A549 treated with ZK216348 at 1 μM for 4 hours (cell line): Measurements from ENCODE around the gene KCNK4. TPM values are rescaled to one million over a fixed set of nuclear protein-coding genes. Genes with fewer than 3 reads are reported as not detected.

ENCODE experiments used
- total RNA-seq: library from RNA; stranded (reverse); fragments of 200-300 nt; extraction: Qiagen RNA extraction; gene quantifications from 5 replicates; pipeline ENCODE4 v1.2.3, GENCODE V29; 2022; ENCODE audit warnings: low read depth

The KCNK4 gene
- 0.12 to 0.21 TPM (median 0.20 TPM) in 3 of 5 replicates, not detected in the others for total RNA-seq

DNA sequence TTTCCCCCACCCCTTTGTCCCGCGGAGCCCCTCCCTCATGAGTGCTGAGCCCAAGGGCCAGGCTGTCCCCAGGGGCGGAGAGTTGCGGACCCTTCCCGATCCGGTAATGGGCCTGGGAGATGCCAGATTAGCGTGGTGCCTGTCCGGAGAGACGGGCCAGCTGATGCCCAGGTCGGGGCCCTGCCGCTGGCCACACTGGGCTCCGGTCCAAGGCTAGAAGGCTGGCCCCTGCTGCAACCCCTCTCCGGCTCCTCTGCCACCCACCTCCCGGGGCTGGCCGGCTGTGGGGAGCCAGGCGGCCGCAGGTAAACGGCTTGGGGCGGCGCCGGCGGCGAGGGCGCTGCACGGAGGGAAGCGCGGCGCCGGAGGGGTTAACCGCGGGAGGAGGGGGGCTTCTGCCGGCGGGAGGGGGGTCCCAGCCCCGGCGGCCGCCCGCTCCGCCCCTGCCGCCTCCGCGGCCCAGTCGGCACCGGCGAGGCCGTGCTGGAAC is at the start of gene KCNK4:
Gene KCNK4 (plus strand): TSS at position 41 of the 490 bp plus-strand sequence. CDS start 1,717 bp downstream, outside the sequence.

DNA sequence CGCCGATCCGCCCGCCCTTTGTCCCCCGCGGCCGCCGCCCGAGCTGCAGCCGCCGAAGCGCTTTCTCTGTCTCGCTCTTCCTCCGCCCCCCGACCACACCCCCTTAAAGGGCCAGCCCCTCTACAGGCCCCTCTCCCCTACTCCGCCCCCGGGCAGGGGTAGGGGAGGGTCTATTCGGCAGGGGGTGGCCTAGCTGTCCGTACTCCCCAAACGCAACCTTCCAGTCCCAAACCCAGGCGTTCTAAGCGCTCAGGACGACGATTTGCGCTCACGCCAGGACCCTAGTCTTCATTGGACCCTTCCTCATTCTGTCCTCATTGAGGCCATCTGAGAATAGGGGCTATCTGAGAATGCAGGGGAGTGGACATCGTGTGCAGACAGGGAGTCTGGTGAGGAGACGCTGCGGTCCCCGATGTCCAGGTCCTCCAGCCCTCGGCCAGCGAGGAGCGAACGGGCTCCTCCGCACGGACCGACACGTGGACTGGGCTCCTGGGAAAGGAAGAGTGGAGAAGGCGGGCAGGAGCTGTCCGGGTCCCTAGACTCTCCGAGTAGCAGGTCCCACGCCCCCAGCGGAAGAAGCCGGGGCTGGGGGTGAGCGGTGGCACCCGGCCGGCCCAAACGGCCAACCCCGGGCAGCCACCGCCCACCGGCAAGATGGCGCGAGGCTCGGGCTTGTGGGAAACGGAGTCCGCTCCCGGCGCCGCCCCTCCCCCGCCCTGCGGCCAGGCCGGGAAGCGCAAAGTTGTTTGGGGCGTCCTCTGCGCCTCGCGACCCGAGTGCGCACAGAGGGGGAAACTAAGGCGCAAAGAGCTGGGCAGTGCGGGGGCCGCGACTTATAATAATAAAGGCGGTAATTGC is 44.0 kb upstream of the KCNK4 start, which contains the start of gene PPP1R14B:
Gene PPP1R14B (minus strand): TSS at position 73 of the 858 bp plus-strand sequence. CDS start 270 bp downstream, outside the sequence.

DNA sequence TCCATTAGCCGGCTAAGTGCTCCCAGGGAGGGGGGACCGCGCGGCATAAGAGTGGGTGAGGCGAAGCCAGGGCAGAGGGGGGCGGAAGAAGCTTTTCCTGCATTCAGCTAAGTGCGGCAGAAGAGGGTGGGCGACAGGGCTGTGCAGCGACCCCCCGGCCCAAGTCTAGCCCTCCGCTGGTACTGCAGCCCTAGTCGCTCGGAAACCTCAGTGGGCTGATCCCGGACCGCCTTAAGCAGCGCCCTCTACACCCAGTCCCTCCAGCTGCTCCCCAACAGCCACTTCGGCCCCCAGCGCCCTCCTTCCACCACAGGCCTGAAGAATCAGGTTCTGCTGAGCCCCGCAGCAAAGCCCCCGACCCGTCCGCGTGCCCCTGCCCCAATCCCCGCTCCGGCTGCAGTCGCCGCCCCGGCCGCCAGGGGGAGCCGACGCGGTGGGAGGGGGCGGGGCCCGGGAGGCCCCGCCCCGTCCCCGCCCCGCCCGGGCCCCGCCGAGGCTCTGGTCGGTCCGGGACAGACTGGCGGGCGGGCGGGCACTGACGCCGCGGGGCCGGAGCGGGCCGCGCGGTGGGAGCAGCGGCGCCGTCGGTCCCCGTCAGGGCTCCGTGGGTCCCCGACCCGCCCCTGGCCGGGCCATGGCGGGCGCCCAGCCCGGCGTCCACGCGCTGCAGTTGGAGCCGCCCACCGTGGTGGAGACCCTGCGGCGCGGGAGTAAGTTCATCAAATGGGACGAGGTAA is 39.9 kb upstream of the KCNK4 start, which contains the start of gene PLCB3:
Gene PLCB3 (plus strand): TSS at position 515 of the 737 bp plus-strand sequence. CDS start 120 bp downstream, at position 635.

DNA sequence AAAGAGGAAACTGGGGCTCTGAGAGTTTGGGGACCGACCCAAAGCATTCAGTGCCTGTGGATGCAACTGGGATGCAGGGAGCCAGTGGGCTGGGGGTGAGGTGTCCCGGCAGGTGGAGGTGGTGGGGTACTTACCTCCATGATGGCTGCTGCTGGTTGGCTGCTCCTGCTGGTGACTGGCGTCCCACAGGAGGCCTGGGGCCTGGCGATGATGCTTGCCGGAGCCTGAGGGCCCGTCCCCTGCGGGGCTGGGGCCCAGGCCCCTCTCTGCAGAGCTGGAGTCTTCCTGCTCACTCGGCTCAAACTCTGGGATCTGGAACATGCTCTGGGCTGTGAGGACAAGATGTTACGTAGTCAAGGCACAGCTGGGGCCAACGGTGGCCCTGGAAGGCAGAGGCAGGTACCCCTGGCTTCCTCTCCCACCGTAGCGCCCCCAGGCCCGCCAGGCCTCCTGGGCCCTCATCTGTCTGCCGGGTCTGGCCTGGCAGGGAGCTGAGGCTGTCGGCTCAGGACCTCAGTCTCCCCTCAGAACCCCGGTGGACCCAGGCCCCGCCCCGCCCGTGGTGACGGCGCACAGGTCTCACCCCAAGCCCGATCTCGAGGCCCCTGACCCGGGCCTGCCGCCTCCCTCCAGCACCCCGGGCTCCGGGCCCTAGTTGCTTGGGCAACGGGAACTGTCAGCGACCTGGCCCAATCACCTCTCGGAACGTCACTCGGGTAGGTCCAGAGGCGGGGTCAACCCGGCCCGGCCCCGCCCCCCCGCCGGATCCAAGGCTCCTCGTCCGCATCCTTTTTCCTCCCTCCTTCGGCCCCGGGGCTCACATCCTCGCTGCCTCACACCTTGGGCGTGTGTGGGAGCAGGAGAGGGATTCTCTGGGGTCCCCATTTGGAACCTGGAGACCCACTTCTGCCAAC is 6.8 kb upstream of the KCNK4 start, which contains the start of gene BAD:
Gene BAD (minus strand): TSS at position 618 of the 914 bp plus-strand sequence. CDS start 297 bp downstream, at position 321.

DNA sequence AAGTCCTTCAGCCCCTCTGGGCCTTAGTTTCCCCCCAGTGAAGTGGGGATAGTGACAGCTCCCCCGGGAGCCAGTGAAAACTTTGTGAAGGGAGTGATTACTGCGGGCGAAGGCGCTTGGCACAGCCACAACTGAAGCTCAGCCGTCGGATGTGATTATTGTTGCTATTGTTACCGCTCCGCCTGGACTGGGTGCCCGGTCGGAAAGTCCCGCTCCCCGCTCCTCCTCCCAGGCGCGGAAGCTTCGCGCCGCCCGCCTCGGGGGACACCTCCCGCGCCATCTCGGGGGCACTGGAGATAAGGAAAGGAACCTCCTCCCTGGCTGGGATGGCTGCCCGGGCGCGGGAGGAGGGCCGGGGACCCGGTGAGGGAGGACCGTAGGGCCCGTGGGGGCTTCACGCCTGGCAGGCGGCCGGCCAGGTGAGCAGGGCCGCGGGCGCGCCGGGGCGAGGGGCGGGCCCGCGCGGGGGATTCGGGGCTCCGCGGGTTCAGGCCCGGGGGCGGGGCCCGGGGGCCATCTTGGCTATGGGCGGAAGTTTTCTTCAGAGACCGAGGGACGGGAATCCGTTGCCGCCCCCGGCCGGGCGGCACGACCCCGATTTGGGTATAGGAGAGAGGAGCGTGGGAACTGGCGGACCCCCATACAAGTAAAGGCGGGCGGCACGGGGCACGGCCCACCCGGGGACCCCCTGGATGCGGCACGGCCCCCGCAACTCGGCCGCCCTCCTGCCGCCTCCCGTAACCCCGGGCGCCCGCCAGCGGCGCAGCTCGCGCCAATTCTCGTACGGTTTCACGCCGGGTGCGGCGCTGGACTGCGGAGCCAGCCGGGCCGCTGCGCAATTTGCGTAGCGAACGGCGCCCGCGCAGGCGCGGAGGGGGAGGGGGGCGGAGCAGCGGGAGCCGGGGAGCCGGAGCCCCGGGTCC is 5.9 kb upstream of the KCNK4 start, which contains the start of gene GPR137:
Gene GPR137 (plus strand): TSS at position 887 of the 923 bp plus-strand sequence. CDS start 677 bp downstream, outside the sequence.

DNA sequence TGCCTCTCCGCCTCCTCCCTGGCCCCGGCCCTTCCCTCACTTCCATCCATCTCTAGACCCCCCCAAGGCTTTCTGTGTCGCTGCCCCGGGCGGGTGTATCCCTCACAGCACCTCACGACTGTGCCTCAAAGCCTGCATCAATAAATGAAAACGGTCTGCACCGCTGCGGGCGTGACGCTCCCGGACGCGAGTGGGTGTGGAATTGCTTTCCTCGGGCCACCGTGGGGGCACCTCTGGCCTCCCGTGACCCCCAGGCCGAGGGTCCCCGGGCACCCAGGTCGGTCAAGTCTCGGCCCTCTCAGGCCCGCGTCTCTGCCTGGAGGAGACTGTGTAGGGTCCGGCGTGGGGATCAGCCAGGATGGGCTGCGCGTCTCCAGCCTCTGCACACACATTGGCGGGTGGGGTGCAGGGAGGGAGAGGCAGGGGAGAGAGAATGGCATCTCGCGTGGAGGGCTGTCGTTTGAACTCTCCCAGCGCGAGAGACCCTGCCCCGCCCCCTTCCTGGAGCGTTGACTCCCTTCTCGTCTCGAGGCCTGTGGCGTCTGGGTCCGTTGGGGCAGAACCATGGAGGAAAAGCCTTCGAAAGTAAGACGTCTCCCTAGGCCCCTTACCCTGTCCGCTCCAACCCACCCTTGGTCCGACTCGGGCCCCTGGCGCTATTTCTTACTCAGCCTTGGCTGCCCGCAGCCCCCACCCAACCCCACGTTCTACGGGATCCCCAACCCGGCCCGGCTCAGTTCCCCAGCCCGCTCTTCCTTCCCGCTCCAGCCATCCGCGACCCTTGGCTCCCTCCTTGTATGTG is 8.9 kb downstream of the KCNK4 start, which contains the start of gene CATSPERZ:
Gene CATSPERZ (plus strand): TSS at position 512 of the 802 bp plus-strand sequence. CDS start 53 bp downstream, at position 565.

DNA sequence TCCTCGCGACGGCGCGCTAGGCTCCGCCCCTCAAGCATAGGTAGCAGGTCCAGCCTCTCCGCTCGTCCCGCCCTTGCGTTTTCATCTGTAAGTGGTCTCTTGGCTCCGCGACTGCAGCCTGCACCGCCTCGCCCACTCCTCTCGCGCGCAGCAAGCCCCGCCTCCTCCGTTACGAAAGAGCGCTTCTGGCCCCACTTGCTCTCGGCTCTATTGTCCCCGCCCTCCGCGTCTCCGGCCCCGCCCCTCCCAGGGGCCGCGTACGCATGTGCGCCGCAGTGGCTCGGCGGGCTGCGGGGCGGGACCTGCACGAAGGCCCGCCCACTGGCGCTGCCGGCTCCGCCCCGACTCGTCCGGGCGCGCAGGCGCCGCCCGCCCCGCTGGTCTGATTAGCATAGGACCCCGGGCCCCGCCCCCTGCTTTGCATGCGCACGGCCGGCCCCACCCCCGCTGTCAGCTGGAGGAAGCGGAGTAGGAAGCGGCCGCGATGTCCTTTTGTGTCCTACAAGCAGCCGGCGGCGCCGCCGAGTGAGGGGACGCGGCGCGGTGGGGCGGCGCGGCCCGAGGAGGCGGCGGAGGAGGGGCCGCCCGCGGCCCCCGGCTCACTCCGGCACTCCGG is 14.1 kb downstream of the KCNK4 start, which contains the start of gene ESRRA:
Gene ESRRA (plus strand): TSS at position 450 of the 616 bp plus-strand sequence. CDS start 1,656 bp downstream, outside the sequence.

DNA sequence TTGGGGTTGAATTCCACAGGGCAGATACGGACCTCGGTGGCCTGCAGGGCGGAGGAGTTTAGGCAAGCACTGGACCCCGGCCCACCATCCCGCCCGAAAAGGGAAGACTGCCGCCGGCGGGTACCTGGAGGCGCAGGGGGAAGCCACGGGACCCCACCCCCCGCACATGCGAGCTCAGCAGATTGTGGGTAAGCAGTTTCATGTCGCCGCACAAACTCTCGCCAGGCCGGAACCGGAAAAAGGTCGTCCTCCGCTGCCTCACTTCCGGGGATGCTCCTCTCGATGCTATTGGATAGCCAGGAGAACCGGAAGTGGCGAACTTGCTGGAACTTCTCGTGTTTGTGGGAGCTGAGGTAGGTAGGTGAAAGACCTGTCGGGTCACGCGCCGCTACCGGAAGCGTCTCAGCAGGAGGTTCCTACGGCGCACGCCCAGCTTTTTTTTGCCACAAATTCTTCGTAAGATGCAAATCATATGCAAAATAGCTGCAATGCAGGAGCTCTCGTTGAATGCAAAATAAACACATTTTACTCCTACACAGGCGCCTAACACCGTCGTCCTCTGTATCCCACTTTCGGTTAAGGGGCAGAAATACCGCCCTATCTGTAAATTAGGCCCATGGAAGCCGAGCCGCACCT is 26.3 kb downstream of the KCNK4 start, which contains the start of gene TRMT112:
Gene TRMT112 (minus strand): TSS at position 235 of the 636 bp plus-strand sequence. CDS start 33 bp downstream, at position 202.

DNA sequence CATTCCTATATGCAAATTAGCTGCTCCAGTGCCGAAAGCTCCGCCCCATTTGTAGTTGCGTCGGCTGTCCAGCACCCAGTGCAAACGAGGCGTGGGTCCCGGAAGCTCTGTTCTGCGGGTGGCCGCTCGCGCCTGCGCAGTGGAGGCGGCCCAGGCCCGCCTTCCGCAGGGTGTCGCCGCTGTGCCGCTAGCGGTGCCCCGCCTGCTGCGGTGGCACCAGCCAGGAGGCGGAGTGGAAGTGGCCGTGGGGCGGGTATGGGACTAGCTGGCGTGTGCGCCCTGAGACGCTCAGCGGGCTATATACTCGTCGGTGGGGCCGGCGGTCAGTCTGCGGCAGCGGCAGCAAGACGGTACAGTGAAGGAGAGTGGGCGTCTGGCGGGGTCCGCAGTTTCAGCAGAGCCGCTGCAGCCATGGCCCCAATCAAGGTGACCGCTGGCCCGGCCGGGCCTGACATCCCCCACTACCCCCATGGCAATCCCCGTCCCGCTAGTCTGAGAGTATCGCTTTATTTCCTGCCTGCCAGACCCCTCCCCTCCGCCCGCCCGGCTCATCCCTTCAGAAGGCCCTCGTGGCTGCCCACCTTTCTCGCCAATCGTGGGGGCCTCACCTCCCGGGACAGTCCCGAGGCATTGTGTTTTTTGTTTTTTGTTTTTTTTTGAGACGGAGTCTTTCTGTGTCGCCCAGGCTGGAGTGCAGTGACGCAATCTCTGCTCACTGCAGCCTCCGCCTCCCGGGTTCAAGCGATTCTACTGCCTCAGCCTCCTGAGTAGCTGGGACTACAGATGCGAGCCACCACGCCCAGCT is 27.1 kb downstream of the KCNK4 start, which contains the start of gene PRDX5:
Gene PRDX5 (plus strand): TSS at position 161 of the 805 bp plus-strand sequence. CDS start 95 bp downstream, at position 256.

DNA sequence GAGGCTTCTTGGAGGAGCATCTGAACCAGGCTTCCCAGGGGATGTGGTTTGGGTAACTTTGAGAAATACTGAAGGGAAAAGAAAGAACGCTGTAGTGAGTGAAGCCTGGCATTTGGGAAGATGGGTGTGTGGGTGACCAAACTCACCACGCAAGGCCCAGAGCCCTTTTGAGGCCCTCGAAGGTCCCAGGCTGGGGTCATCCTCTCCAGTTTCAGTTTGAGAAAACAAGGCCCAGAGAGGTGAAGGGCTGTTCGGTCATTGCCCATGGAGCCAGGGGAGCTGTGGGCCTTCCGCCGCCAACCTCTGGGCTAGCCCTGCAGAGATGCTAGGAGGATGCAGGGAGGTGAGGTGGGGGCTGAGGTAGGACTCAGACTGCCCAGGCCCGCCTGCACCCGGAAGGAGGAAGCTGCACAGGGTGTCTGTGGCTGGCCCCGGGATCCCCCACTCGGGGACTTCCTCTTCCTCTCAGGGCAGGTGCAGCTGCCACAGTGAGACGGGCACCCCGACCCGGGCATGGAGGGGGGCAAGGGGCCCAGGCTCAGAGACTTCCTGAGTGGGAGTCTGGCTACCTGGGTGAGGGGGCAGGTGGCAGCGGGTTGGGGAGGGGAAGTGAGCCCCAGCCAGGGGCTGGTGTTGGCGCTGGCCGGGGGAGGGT is 48.8 kb downstream of the KCNK4 start, which contains the start of gene CCDC88B:
Gene CCDC88B (plus strand): TSS at position 451 of the 655 bp plus-strand sequence. CDS start 63 bp downstream, at position 514.

Other genes with a start within 250 kb of the KCNK4 start
- 9.5 to 14.4 TPM (median 13.0 TPM) in 5 replicates for gene MACROD1, start 125.2 kb upstream of the KCNK4 start, total RNA-seq
- 249 to 284 TPM (median 272 TPM) in 5 replicates for gene STIP1, start 105.1 kb upstream of the KCNK4 start, total RNA-seq
- 0.53 to 2.7 TPM (median 1.2 TPM) in 5 replicates for gene FERMT3, start 84.6 kb upstream of the KCNK4 start, total RNA-seq
- 18.0 to 27.2 TPM (median 23.8 TPM) in 5 replicates for gene TRPT1, start 65.1 kb upstream of the KCNK4 start, total RNA-seq
- gene NUDT22, start 65.0 kb upstream of the KCNK4 start, total RNA-seq, result 20.7 to 41.6 TPM (median 34.8 TPM) in 5 replicates
- 12.1 to 26.8 TPM (median 22.3 TPM) in 5 replicates for gene DNAJC4, start 60.8 kb upstream of the KCNK4 start, total RNA-seq
- gene VEGFB, start 56.7 kb upstream of the KCNK4 start, total RNA-seq, result 40.1 to 48.1 TPM (median 46.3 TPM) in 5 replicates
- gene FKBP2, start 50.2 kb upstream of the KCNK4 start, total RNA-seq, result 108 to 148 TPM (median 136 TPM) in 5 replicates
- 246 to 415 TPM (median 401 TPM) in 5 replicates for gene PPP1R14B, start 44.4 kb upstream of the KCNK4 start, total RNA-seq
- gene PLCB3, start 39.8 kb upstream of the KCNK4 start, total RNA-seq, result 13.3 to 27.3 TPM (median 21.8 TPM) in 5 replicates
- gene BAD, start 6.6 kb upstream of the KCNK4 start, total RNA-seq, result 62.2 to 102 TPM (median 89.6 TPM) in 5 replicates
- gene GPR137, start 5.5 kb upstream of the KCNK4 start, total RNA-seq, result 22.6 to 54.3 TPM (median 48.3 TPM) in 5 replicates
- 1.7 to 2.4 TPM (median 2.3 TPM) in 5 replicates for gene CATSPERZ, start 9.1 kb downstream of the KCNK4 start, total RNA-seq
- 33.2 to 63.8 TPM (median 61.7 TPM) in 5 replicates for gene ESRRA, start 14.2 kb downstream of the KCNK4 start, total RNA-seq
- 382 to 473 TPM (median 414 TPM) in 5 replicates for gene TRMT112, start 26.3 kb downstream of the KCNK4 start, total RNA-seq
- gene PRDX5, start 26.8 kb downstream of the KCNK4 start, total RNA-seq, result 321 to 507 TPM (median 466 TPM) in 5 replicates
- gene CCDC88B, start 48.9 kb downstream of the KCNK4 start, total RNA-seq, result 9.6 to 15.0 TPM (median 10.9 TPM) in 5 replicates
- gene RPS6KA4, start 67.9 kb downstream of the KCNK4 start, total RNA-seq, result 41.2 to 70.0 TPM (median 65.4 TPM) in 5 replicates